Astrocyte of the cerebellum (primary cell): Measurements from ENCODE around the gene MSH3.

Experiments
- DNase-seq: peaks from one replicate; pipeline ENCODE4 v3.0.0-alpha.2; 2011; ENCODE audit warnings: low read depth
- H3K4me3 ChIP-seq: 2 replicates; pipeline ENCODE4 v1.5.1; 2011; ENCODE audit warnings: mild to moderate bottlenecking, low read depth, low read length, moderate library complexity
- in situ Hi-C: cut with HindIII; loops from 2 replicates; pipeline ENCODE4 v1.10.0; 2017; ENCODE audit warnings: low sequenced_read_pairs
- TF ChIP-seq, protein P1 (sequence below): IDR thresholded peaks from 2 replicates; pipeline ENCODE4 v1.5.1; 2012; ENCODE audit warnings: low read length, low read depth, moderate library complexity, mild to moderate bottlenecking; ENCODE audit errors: missing control alignments

Gene MSH3

DNA sequence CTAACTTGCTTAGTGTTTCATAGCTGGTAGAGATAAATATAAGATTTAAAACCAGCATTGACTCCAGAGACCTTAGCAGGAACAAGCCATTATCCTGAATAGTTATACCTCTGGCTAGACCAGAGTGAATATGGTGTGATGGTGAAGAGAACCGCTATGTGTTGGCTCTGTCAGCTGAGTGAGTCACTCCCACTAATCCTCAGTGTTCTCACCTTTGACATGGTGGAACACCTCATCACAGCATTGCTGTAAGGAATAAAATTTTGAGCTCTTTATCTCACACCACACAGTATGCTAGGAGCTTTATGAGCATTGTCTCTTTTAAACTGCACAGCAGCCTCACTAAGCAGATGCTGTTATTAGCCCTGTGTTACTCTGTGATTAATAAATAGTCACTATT is 91.0 kb downstream of the MSH3 start:
- in situ Hi-C loops = no loop called here
- no peak overlapping the region for H3K4me3 ChIP-seq
- TF ChIP-seq, protein P1, sequence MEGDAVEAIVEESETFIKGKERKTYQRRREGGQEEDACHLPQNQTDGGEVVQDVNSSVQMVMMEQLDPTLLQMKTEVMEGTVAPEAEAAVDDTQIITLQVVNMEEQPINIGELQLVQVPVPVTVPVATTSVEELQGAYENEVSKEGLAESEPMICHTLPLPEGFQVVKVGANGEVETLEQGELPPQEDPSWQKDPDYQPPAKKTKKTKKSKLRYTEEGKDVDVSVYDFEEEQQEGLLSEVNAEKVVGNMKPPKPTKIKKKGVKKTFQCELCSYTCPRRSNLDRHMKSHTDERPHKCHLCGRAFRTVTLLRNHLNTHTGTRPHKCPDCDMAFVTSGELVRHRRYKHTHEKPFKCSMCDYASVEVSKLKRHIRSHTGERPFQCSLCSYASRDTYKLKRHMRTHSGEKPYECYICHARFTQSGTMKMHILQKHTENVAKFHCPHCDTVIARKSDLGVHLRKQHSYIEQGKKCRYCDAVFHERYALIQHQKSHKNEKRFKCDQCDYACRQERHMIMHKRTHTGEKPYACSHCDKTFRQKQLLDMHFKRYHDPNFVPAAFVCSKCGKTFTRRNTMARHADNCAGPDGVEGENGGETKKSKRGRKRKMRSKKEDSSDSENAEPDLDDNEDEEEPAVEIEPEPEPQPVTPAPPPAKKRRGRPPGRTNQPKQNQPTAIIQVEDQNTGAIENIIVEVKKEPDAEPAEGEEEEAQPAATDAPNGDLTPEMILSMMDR = no peak
- DNase-seq = no peak

DNA sequence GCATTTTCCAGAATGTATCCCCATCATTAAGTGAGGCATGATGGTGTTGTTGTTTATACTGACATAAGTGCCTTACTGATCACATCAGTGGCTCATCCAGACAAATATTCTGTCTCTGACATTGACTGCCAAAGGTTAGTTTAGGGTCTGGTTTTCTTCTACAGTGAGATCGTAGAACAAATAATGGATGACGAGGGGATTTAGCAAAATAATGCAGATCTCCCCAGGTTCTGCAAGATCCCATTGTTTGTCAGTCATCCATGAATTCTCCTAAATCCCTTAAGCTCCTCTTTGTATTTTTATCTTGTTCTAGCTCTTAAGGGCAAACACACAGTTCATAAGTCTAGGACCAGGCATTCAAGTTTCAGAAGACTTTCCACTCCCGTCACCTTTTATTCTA is 93.5 kb downstream of the MSH3 start:
- no peak for DNase-seq

DNA sequence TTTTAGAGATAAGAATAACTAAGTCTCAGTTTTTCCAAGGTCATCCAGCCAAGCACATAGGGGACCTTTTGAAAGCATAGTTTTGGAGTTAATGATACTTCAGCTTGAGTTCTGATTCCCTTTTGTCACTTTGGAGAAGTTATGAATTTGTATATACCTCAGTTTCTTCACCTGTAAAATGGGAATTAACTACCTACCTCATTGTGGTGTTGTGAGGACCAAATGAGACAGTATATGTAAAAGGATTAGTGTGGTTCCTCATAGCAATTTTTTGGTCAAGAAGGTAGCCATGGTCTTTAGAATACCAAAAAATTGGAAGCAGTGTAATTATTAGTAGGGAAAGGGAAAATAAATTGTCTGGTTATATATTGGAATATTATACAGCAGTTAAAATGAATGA is 98.0 kb downstream of the MSH3 start:
- in situ Hi-C loops = no loop called here
- TF ChIP-seq, protein P1 = no peak
- H3K4me3 ChIP-seq = no peak overlapping the region
- no peak for DNase-seq

More for the DNA sequence above, 93.5 kb downstream of the MSH3 start:
- TF ChIP-seq, protein P1 = no peak
- in situ Hi-C loops = no loop called here
- H3K4me3 ChIP-seq = no peak overlapping the region

DNA sequence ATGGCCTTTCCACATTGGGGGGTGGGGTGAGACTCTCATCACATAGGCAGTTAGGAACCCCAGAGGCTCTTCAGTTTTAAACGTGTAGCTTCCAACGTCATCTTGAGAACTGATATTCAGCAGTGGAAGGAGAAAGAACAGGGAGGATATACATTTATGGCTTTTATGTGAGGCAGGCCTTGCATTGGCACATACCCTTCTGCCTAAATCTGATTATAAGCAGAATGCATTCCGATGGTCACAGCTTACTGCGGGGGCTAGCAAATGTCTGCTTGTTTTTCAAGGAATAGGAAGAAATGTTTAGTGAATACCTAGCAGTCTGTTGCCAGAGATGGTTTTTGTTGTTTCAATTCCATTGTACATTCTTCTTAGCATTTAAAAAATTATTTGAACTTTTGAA is 99.3 kb downstream of the MSH3 start:
- H3K4me3 ChIP-seq = no peak overlapping the region
- TF ChIP-seq, protein P1 = no peak
- no peak for DNase-seq
- in situ Hi-C loops = no loop called here

DNA sequence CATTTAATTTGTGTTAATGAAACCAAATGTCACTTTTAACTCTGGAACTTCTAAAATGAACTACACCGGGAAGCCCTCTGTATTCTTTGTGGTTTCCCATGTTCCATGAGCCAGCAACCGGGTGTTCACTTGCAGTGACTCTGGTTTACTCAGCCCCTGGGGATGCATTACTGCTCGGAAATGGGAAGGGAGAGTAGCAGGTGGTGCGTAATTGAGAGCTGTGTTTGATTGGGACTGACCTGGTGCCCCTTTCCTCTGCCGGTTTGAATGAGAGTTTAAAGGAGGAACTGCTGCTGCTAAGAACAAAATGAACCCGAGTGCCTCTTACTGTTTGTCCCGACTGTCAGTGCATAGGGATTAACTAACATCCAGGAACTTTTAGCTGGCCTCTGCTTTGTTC is 100.4 kb downstream of the MSH3 start:
- in situ Hi-C loops = no loop called here
- no peak overlapping the region for H3K4me3 ChIP-seq
- TF ChIP-seq, protein P1 = no peak
- DNase-seq = no peak

DNA sequence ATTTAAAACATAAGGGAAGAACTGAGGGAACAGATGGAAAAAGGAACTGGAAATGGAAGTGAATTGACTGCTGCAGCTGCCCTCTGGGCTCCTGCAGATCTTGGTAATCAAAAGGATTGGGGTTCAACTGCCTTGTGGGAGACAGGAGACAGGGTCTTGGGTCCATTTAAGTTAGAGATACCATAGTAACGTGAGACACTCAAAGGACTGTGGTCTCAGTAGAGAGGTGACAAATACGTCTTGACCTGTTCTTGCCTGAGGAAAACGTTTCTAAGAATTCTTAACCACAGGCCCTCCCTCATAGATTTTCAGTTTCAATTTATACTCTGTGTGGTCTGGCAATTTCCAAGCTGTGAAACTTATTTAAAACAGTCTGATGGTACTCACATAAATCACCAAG is 101.2 kb downstream of the MSH3 start:
- TF ChIP-seq, protein P1 = no peak
- in situ Hi-C loops = no loop called here
- DNase-seq = no peak
- no peak overlapping the region for H3K4me3 ChIP-seq

DNA sequence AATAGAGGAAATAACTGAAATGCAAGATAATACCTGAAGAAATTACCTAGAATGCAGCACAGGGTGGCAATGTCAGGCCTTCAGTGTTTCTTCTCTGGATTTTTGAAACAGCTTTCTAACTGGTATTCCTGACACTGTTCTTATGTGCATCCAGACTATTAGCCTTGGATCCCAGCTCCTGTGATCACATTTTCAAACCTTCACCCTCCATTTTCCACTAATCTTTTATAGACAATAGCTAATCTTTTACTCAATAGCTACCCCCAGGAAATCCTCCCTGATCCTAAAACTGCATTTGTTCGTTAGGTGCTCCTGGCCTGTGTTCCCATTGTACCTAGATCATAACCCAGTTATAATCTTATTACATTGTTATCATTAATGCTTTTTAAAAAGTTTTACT is 101.8 kb downstream of the MSH3 start:
- H3K4me3 ChIP-seq = no peak overlapping the region
- TF ChIP-seq, protein P1 = no peak
- DNase-seq = no peak
- in situ Hi-C loops = no loop called here
